Spleen (tissue), 11 donors: ENCODE measurements around the gene EZH2. TPM values are rescaled to one million over a fixed set of nuclear protein-coding genes. Genes with fewer than 3 reads are reported as not detected.

Experiments used
- DNase-seq: peaks from one replicate; pipeline ENCODE4 v3.0.0-alpha.2; 2020
- H3K27ac ChIP-seq, 8 donors: fragments of 200-600 bp; sonication (generic) in 7 of 8; 1 replicate in 4 of 8; 2 replicates in 4 of 8; pipeline versions ENCODE4 v1.5.0 to v1.8.0; 2016 to 2021; ENCODE audit warnings: inconsistent platforms in 4 of 8, mild to moderate bottlenecking in 4 of 8, moderate library complexity in 1 of 8
- H3K27me3 ChIP-seq, 7 donors: fragments of 200-600 bp; sonication (generic) in 6 of 7; replicated peaks in 1 of 7; 1 replicate in 4 of 7; 2 replicates in 3 of 7; pipeline versions ENCODE4 v1.5.0 to v1.8.0; 2016 to 2021; ENCODE audit warnings: inconsistent platforms in 3 of 7, mild to moderate bottlenecking in 1 of 7
- H3K36me3 ChIP-seq, 6 donors: fragments of 200-600 bp; sonication (generic) in 5 of 6; 1 replicate in 4 of 6; 2 replicates in 2 of 6; pipeline versions ENCODE4 v1.5.0 to v1.8.0; 2016 to 2021; ENCODE audit warnings: inconsistent platforms in 2 of 6
- H3K4me1 ChIP-seq, 6 donors: fragments of 200-600 bp; sonication (generic) in 5 of 6; 1 replicate in 3 of 6; 2 replicates in 3 of 6; pipeline versions ENCODE4 v1.5.0 to v1.8.0; 2016 to 2021; ENCODE audit warnings: inconsistent platforms in 3 of 6
- H3K4me3 ChIP-seq, 8 donors: fragments of 200-600 bp; sonication (generic) in 7 of 8; 1 replicate in 4 of 8; 2 replicates in 4 of 8; pipeline versions ENCODE4 v1.5.0 to v1.8.0; 2016 to 2021; ENCODE audit warnings: inconsistent platforms in 4 of 8, mild to moderate bottlenecking in 4 of 8, moderate library complexity in 2 of 8
- H3K9me3 ChIP-seq, 8 donors: fragments of 200-600 bp; sonication (generic) in 7 of 8; 1 replicate in 4 of 8; 2 replicates in 4 of 8; pipeline versions ENCODE4 v1.5.0 to v1.8.0; 2016 to 2021; ENCODE audit warnings: inconsistent platforms in 4 of 8
- POLR2A ChIP-seq, 3 donors: fragments of 450-650 bp; IDR thresholded peaks; one replicate each; pipeline ENCODE4 v1.5.1; 2017; ENCODE audit warnings: antibody characterized with exemption in 3 of 3, mild to moderate bottlenecking in 1 of 3
- POLR2AphosphoS5 ChIP-seq, 3 donors: sonication (generic); formaldehyde crosslinking; IDR thresholded peaks; one replicate each; pipeline ENCODE4 v1.5.1; 2017; ENCODE audit warnings: antibody characterized with exemption in 3 of 3
- WGBS, 5 donors: extraction: QIAGEN DNeasy Blood & Tissue Kit in 3 of 5; methylation state at CpG; one replicate each; pipeline versions ENCODE4 v1.1.5 to v1.1.7; 2013 to 2018; 5-methylcytosine and 5-hydroxymethylcytosine counted together
- intact Hi-C: fragments of 100-400 bp; cut with DNase I; formaldehyde crosslinking; loops from one replicate; pipeline ENCODE4 v1.15.0; 2023; ENCODE audit warnings: low total_unique reads
- polyA plus RNA-seq, 3 donors: library from polyadenylated mRNA; stranded (reverse); fragments of 200-250 nt; gene quantifications; one replicate each; pipeline ENCODE4 v1.2.1, GENCODE V29; 2013
- total RNA-seq, 7 donors: library from RNA; depleted of rRNA in 3 of 7; stranded (reverse); fragments of >200 nt in 3 of 7; fragmentation: NEBNext Ultra II Directional in 4 of 7; extraction: Animal tissue kit (Norgen Biotek cat#: 25700) in 4 of 7; gene quantifications; one replicate each; pipeline versions ENCODE4 v1.1.0 to v1.2.1, GENCODE V29; 2016 to 2021
- TF ChIP-seq, protein P1 (sequence below), 11 experiments: fragments of 200-600 bp in 7 of 11; fragments of 450-650 bp in 4 of 11; sonication (generic) in 4 of 11; IDR thresholded peaks in 8 of 11; conservative IDR thresholded peaks in 3 of 11; 1 replicate in 7 of 11; 2 replicates in 4 of 11; pipeline versions ENCODE4 v1.4.0 to v1.8.0; 2016 to 2021; ENCODE audit warnings: antibody characterized with exemption in 11 of 11, inconsistent platforms in 4 of 11, mild to moderate bottlenecking in 1 of 11
- donor health status: healthy with polysubstance abuse.
- donor health status: DM: no; HTN: no; CAD: no; lungs with moderate emphysema.
- donor health status: DM: no; HTN: no; CAD: no.
- donor health status: Bipolar disorder and iron deficiency.
- donor health status: healthy.
- donor health status: DM: no; HTN: no; CAD: no.
- donor health status: DM: yes; HTN: yes; CAD: no.

Gene EZH2
- total and polyA plus RNA-seq, 10 donors: 5.0 to 14.5 (median 7.4) TPM

DNA sequence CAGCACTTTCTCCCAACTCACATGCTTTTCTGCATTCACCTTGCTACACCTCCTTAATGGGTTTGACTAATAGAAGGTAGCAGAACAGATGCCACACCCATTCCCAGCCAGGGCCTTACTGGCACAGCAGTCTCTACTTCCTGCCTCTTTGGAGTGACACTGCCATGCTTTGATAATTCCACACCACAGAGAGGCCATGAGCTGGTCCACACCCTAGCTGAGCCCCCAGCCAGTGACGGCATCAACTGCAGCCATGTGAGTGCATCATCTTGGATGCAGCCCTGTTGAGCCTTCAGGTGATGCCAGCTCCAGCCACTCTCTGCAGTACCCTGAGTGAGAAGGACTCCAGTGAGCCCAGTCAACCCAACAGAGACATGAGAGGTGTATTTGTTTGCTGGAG is 27.5 kb upstream of the EZH2 start:
- Histone ChIP-seq H3K27ac (no peak overlapping the region), H3K36me3 (no peaks in the 10 kb centered on the region), H3K27me3 (peaks cover 0 to 26% (median 0%) of the 10 kb centered on the region in 7 donors), H3K4me1 (peaks cover 2 to 31% (median 10%) of the 10 kb centered on the region in 6 donors), H3K9me3 (no peaks in the 10 kb centered on the region), H3K4me3 (no peak overlapping the region)
- DNase-seq: no peak
- TF ChIP-seq, protein P1, sequence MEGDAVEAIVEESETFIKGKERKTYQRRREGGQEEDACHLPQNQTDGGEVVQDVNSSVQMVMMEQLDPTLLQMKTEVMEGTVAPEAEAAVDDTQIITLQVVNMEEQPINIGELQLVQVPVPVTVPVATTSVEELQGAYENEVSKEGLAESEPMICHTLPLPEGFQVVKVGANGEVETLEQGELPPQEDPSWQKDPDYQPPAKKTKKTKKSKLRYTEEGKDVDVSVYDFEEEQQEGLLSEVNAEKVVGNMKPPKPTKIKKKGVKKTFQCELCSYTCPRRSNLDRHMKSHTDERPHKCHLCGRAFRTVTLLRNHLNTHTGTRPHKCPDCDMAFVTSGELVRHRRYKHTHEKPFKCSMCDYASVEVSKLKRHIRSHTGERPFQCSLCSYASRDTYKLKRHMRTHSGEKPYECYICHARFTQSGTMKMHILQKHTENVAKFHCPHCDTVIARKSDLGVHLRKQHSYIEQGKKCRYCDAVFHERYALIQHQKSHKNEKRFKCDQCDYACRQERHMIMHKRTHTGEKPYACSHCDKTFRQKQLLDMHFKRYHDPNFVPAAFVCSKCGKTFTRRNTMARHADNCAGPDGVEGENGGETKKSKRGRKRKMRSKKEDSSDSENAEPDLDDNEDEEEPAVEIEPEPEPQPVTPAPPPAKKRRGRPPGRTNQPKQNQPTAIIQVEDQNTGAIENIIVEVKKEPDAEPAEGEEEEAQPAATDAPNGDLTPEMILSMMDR (IDR thresholded peaks at IDR 0.05 in 8 of 11, conservative IDR thresholded peaks at IDR 0.05 in 3 of 11): no peak
- TF ChIP-seq POLR2AphosphoS5 (IDR thresholded peaks at IDR 0.05) (no peak), POLR2A (IDR thresholded peaks at IDR 0.05) (no peak)
- WGBS, 5 donors: 60 to 89% (median 82%) methylated on average over 1 of the region's 1 CpG; no CpG with 5 or more reads in 1 of the 5 donors
- intact Hi-C loops: no loop called here

DNA sequence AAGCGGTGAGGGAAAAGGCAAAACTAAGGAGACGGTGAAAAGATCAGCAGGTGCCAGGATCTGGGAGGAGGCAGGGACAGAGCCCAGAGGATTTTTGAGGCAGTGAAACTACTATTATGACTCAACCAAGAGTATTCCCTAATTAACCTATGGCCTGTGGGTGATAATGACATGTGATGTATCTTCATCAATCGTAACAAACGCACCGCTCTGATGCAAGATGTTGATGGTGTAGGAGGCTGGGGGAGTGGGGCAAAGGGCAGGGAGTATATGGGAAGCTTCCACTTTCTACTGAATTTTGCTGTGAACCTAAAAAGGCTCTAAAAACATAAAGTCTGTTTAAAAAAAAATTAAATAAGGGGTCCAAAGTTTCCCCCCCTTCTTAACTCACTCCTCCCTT is 25.5 kb upstream of the EZH2 start:
- no peak overlapping the region for H3K27ac ChIP-seq
- WGBS, 5 donors: 62 to 75% (median 70%) methylated on average over 5 of the region's 5 CpGs
- TF ChIP-seq, protein P1 (IDR thresholded peaks at IDR 0.05 in 8 of 11, conservative IDR thresholded peaks at IDR 0.05 in 3 of 11): no peak
- TF ChIP-seq POLR2AphosphoS5 (IDR thresholded peaks at IDR 0.05): no peak
- TF ChIP-seq POLR2A (IDR thresholded peaks at IDR 0.05): no peak

DNA sequence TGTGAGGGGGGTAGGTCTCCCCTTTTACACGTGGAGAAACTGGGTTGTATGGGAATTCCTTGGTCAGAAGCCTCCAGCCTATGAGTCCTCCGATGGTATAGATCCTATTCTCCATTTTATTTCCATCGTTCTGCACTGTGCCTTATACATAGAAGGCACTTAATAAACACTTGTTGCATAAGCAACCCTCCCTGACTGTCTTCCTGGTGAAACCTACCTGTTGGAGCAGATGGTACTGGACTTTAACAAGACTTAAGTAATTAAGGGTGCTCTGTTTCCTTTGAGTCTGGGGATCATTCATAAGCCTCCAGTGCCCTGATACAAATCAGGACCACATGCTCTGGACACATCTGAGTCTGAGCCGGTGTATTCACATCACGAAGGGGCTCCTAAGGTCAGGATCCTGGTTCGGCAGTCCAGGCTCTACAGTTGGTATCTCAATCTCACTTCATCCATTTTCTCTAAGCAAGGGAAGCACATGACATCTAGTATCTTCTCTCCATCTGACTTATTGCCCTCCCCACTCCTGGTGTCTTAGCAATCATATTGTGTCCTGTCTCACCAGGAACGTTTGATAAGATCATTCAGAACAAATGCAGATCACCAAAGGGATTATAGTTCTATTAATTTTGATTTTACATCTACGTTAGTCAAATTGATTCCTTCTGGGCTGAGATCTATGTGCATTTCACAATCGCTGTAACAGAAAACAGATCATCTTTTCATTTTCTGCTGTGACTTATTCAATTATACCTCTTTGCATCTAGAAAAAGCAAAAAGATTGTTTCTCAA is 22.8 kb upstream of the EZH2 start:
- intact Hi-C loops: no loop called here

More for the DNA sequence above, 25.5 kb upstream of the EZH2 start:
- Histone ChIP-seq H3K27me3 (peaks cover 0 to 26% (median 0%) of the 10 kb centered on the region in 7 donors), H3K9me3 (no peaks in the 10 kb centered on the region), H3K36me3 (no peaks in the 10 kb centered on the region), H3K4me1 (peaks cover 1 to 20% (median 8%) of the 10 kb centered on the region in 6 donors), H3K4me3 (no peak overlapping the region)
- intact Hi-C loops: no loop called here
- no peak for DNase-seq

More for the DNA sequence above, 22.8 kb upstream of the EZH2 start:
- no peaks in the 10 kb centered on the region for H3K4me1 ChIP-seq
- no peaks in the 10 kb centered on the region for H3K9me3 ChIP-seq
- no peaks in the 10 kb centered on the region for H3K36me3 ChIP-seq
- TF ChIP-seq POLR2AphosphoS5 (IDR thresholded peaks at IDR 0.05): no peak
- TF ChIP-seq, protein P1 (IDR thresholded peaks at IDR 0.05 in 8 of 11, conservative IDR thresholded peaks at IDR 0.05 in 3 of 11): no peak
- H3K27me3 ChIP-seq: peaks cover 0 to 26% (median 0%) of the 10 kb centered on the region in 7 donors
- WGBS, 5 donors: 83 to 92% (median 87%) methylated on average over 9 of the region's 9 CpGs
- no peak for DNase-seq
- no peak overlapping the region for H3K4me3 ChIP-seq
- H3K27ac ChIP-seq: no peak overlapping the region
